ENCODE data around the gene NSDHL. TPM values are rescaled to one million over a fixed set of nuclear protein-coding genes. Genes with fewer than 3 reads are reported as not detected.

The NSDHL gene
- total RNA-seq, 1 experiment from 2014 or later = 22.1 TPM

GRCh38 chrX:152853986-152854385, 23.1 kb downstream of the NSDHL start:
- POLR2A ChIA-PET = no interaction called here
- H3K79me2 ChIP-seq (ENCODE audit: insufficient read depth, low read length) = no peaks in the 10 kb centered on the region
- no peak for DNase-seq (ENCODE audit: low read depth, low spot score)

GRCh38 chrX:152861116-152861515, 30.3 kb downstream of the NSDHL start:
- DNase-seq (ENCODE audit: low read depth, low spot score) (no peak), ATAC-seq (no peak)
- Histone ChIP-seq H4K20me1 (ENCODE audit: insufficient read depth) (no peaks in the 10 kb centered on the region), H3K27ac (ENCODE audit: low read depth, low read length) (no peak overlapping the region), H3K27me3 (ENCODE audit: insufficient read depth, low read length) (no peaks in the 10 kb centered on the region), H3K79me2 (ENCODE audit: insufficient read depth, low read length) (no peaks in the 10 kb centered on the region), H3K4me1 (ENCODE audit: control insufficient read depth in 1 of 2, insufficient read depth in 2 of 2, low read length in 2 of 2) (no peaks in the 10 kb centered on the region), H3K9me2 (ENCODE audit: insufficient read depth) (no peaks in the 10 kb centered on the region), H3K36me3 (ENCODE audit: control insufficient read depth in 1 of 2, insufficient read depth in 2 of 2, low read length in 2 of 2) (no peaks in the 10 kb centered on the region; a peak in 1 of 4 replicates), H3K9me3 (ENCODE audit: control insufficient read depth in 1 of 2, insufficient read depth in 1 of 2, low read depth in 1 of 2, low read length in 2 of 2) (no peaks in the 10 kb centered on the region), H3K4me3 (replicated peaks in 1 of 2; ENCODE audit: low read depth in 1 of 2, low read length in 2 of 2) (no peak overlapping the region), H3K4me2 (ENCODE audit: low read length) (no peak overlapping the region), H2AFZ (ENCODE audit: low read depth, low read length, poor library complexity, severe bottlenecking) (no peak overlapping the region), H3K9ac (ENCODE audit: low read length) (no peak overlapping the region)
- CTCF ChIA-PET = no interaction called here
- POLR2A ChIA-PET = no interaction called here
- intact Hi-C loops (cut with micrococcal nuclease) = no loop called here
- RAD21 ChIA-PET (ENCODE audit: low non-redundant PET in 1 of 2, low total read pairs in 2 of 2, uncharacterized antibody in 2 of 2, unreplicated experiment in 2 of 2) = no interaction called here
- TF ChIP-seq YY1 (IDR thresholded peaks at IDR 0.05; ENCODE audit: extremely low read depth, insufficient replicate concordance, low read depth, low read length) (no peak), ZFX (IDR thresholded peaks at IDR 0.05) (no peak), ELF1 (IDR thresholded peaks at IDR 0.05; ENCODE audit: borderline replicate concordance, low read depth) (no peak), EZH2phosphoT487 (IDR thresholded peaks at IDR 0.05; ENCODE audit: borderline replicate concordance) (no peak), EGR1 (IDR thresholded peaks at IDR 0.05; ENCODE audit: low read depth) (no peak), POLR2A (IDR thresholded peaks at IDR 0.05; ENCODE audit: borderline replicate concordance, extremely low read depth, insufficient read depth, insufficient read length) (no peak), REST (IDR thresholded peaks at IDR 0.05; ENCODE audit: low read depth) (no peak), FOSL1 (IDR thresholded peaks at IDR 0.05; ENCODE audit: low read depth) (no peak), MAX (IDR thresholded peaks at IDR 0.05) (no peak)
- no TSS peak for BruUV-seq (replicated peaks)

More at GRCh38 chrX:152853986-152854385, 23.1 kb downstream of the NSDHL start:
- Histone ChIP-seq H4K20me1 (ENCODE audit: insufficient read depth) (no peaks in the 10 kb centered on the region), H3K4me3 (replicated peaks in 1 of 2; ENCODE audit: low read depth in 1 of 2, low read length in 2 of 2) (no peak overlapping the region), H3K9ac (ENCODE audit: low read length) (no peak overlapping the region), H3K4me2 (ENCODE audit: low read length) (no peak overlapping the region), H3K27ac (ENCODE audit: low read depth, low read length) (no peak overlapping the region), H3K9me2 (ENCODE audit: insufficient read depth) (no peaks in the 10 kb centered on the region), H3K4me1 (ENCODE audit: control insufficient read depth in 1 of 2, insufficient read depth in 2 of 2, low read length in 2 of 2) (no peaks in the 10 kb centered on the region), H2AFZ (ENCODE audit: low read depth, low read length, poor library complexity, severe bottlenecking) (no peak overlapping the region), H3K36me3 (ENCODE audit: control insufficient read depth in 1 of 2, insufficient read depth in 2 of 2, low read length in 2 of 2) (no peaks in the 10 kb centered on the region), H3K27me3 (ENCODE audit: insufficient read depth, low read length) (no peaks in the 10 kb centered on the region), H3K9me3 (ENCODE audit: control insufficient read depth in 1 of 2, insufficient read depth in 1 of 2, low read depth in 1 of 2, low read length in 2 of 2) (no peaks in the 10 kb centered on the region)
- RAD21 ChIA-PET (ENCODE audit: low non-redundant PET in 1 of 2, low total read pairs in 2 of 2, uncharacterized antibody in 2 of 2, unreplicated experiment in 2 of 2) = interaction anchor here in 1 of 2 experiments (0.6 kb wide), 1 partner anchor 222 kb away, joined by 3 read pairs; no protein-coding TSS in a partner anchor
- intact Hi-C loops (cut with micrococcal nuclease) = no loop called here
- no peak for TF ChIP-seq MAX (IDR thresholded peaks at IDR 0.05)
- TF ChIP-seq SP1 (IDR thresholded peaks at IDR 0.05; ENCODE audit: low read depth) = no peak
- TF ChIP-seq ELF1 (IDR thresholded peaks at IDR 0.05; ENCODE audit: borderline replicate concordance, low read depth) = no peak
- no peak for TF ChIP-seq RAD21 (IDR thresholded peaks at IDR 0.05; ENCODE audit: low read depth)
- TF ChIP-seq TCF7L2 (IDR thresholded peaks at IDR 0.05; ENCODE audit: borderline replicate concordance, extremely low read depth, insufficient read depth, insufficient read length) = no peak
- TF ChIP-seq POLR2AphosphoS5 (IDR thresholded peaks at IDR 0.05; ENCODE audit: low read depth, low read length) = no peak
- no peak for TF ChIP-seq SRF (IDR thresholded peaks at IDR 0.05; ENCODE audit: low read depth)
- no TSS peak for BruUV-seq (replicated peaks)
- CTCF ChIA-PET = no interaction called here
- no peak for ATAC-seq
